Caco-2 (cell line): ENCODE data around the gene POLH. TPM values are rescaled to one million over a fixed set of nuclear protein-coding genes. Genes with fewer than 3 reads are reported as not detected.
"Not testable (repeated sequence)": the region's sequence is repeated elsewhere in the genome, so short reads cannot be mapped to it uniquely, and the experiment has no call there.

Experiments used
- BruUV-seq: library from RNA; stranded (reverse); fragments of 400-500 nt; replicated peaks from 2 replicates; lab custom pipeline; 2021; lab: Mats Ljungman, UMichigan
- CTCF ChIA-PET: fragments of 300-600 bp; sonication (Branson Sonifier 250); formaldehyde crosslinking; loops from one replicate; lab custom pipeline; 2022; ENCODE audit warnings: antibody characterized with exemption; lab: Charles Lee
- POLR2A ChIA-PET: fragments of 300-600 bp; sonication (Branson Sonifier 250); formaldehyde crosslinking; loops from one replicate; lab custom pipeline; 2022; ENCODE audit warnings: antibody characterized with exemption; lab: Charles Lee
- DNase-seq, 2 experiments: peaks; one replicate each; pipeline versions ENCODE4 v3.0.0 to v3.0.0-alpha.2; 2020 to 2022
- H3K27me3 ChIP-seq: replicated peaks from 2 replicates; pipeline ENCODE4 v1.6.0; 2011; ENCODE audit warnings: low read length; ENCODE audit not compliant: control insufficient read depth, insufficient read depth
- H3K36me3 ChIP-seq: 2 replicates; pipeline ENCODE4 v1.5.1; 2011; ENCODE audit warnings: low read length; ENCODE audit not compliant: control insufficient read depth, insufficient read depth
- H3K4me1 ChIP-seq: fragments of 250-450 bp; sonication (Bioruptor Pico); 2 replicates; pipeline ENCODE4 v1.5.1; 2020; ENCODE audit warnings: mild to moderate bottlenecking
- H3K4me3 ChIP-seq: 2 replicates; pipeline ENCODE4 v1.5.1; 2011; ENCODE audit warnings: low read depth, mild to moderate bottlenecking, control low read depth, low read length
- H3K9me3 ChIP-seq: fragments of 250-450 bp; sonication (Bioruptor Pico); 2 replicates; pipeline ENCODE4 v1.5.1; 2020; ENCODE audit warnings: mild to moderate bottlenecking, moderate library complexity
- H3K27ac Mint-ChIP-seq: one replicate; pipeline ENCODE4 v1.8.0; 2022; ENCODE audit warnings: mixed read lengths; ENCODE audit not compliant: unreplicated experiment
- H3K27me3 Mint-ChIP-seq: one replicate; pipeline ENCODE4 v1.8.0; 2022; ENCODE audit warnings: mixed read lengths; ENCODE audit not compliant: insufficient read depth, unreplicated experiment
- H3K36me3 Mint-ChIP-seq: one replicate; pipeline ENCODE4 v1.8.0; 2022; ENCODE audit warnings: mild to moderate bottlenecking, mixed read lengths; ENCODE audit not compliant: insufficient read depth, unreplicated experiment
- H3K4me1 Mint-ChIP-seq: one replicate; pipeline ENCODE4 v1.8.0; 2022; ENCODE audit warnings: low read depth, mixed read lengths; ENCODE audit not compliant: unreplicated experiment
- H3K4me3 Mint-ChIP-seq: one replicate; pipeline ENCODE4 v1.8.0; 2022; ENCODE audit warnings: mild to moderate bottlenecking, moderate library complexity, mixed read lengths; ENCODE audit not compliant: unreplicated experiment
- H3K9me3 Mint-ChIP-seq: one replicate; pipeline ENCODE4 v1.8.0; 2022; ENCODE audit warnings: mixed read lengths; ENCODE audit not compliant: unreplicated experiment
- intact Hi-C: fragments of 100-400 bp; cut with micrococcal nuclease; formaldehyde crosslinking; loops from one replicate; pipeline ENCODE4 v1.10.0; 2022; ENCODE audit not compliant: unreplicated experiment
- total RNA-seq: library from RNA; stranded (reverse); gene quantifications from 2 replicates; pipeline ENCODE4 v1.2.3, GENCODE V29; 2022
- TF ChIP-seq, protein P1 (sequence below), 2 experiments: fragments of 200-600 bp in 1 of 2; IDR thresholded peaks; 1 replicate in 1 of 2; 2 replicates in 1 of 2; pipeline versions ENCODE4 v1.5.1 to v1.8.0; 2011 to 2022; ENCODE audit warnings: antibody characterized with exemption in 1 of 2, control low read depth in 1 of 2, inconsistent platforms in 1 of 2, low read depth in 1 of 2, low read length in 1 of 2, mild to moderate bottlenecking in 1 of 2, moderate library complexity in 1 of 2; ENCODE audit not compliant: insufficient read depth in 1 of 2, severe bottlenecking in 1 of 2, unreplicated experiment in 1 of 2

POLH gene
- total RNA-seq, 1 experiment from 2014 or later = 14.2 TPM

DNA sequence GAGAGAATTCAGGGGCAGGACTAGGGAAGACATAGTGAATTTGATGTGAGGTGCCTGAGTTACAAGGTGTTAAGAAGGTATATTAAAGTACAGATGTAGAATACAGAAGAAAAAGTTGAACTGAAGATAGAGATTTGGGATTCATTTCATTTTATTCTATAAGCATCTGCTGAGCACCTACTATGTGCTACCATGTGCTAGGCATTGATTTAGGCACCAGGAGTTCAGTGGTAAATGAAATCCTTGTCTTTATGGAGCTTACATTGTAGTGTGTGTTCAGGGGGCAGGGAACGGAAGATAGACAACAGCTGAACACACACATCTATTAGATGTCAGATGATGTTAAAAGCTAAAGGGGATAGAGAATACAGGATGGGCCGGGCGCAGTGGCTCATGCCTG, 71.6 kb downstream of the POLH start:
- CTCF ChIA-PET = no interaction called here
- Histone ChIP-seq H3K27me3 (no peaks in the 10 kb centered on the region), H3K9me3 (no peaks in the 10 kb centered on the region), H3K36me3 (no peaks in the 10 kb centered on the region), H3K4me3 (no peak overlapping the region), H3K4me1 (no peaks in the 10 kb centered on the region)
- peaks cover 5% of the 10 kb centered on the region for H3K4me1 Mint-ChIP-seq
- DNase-seq = no peak
- H3K27ac Mint-ChIP-seq = no peak overlapping the region
- BruUV-seq = no TSS peak
- no peaks in the 10 kb centered on the region for H3K27me3 Mint-ChIP-seq
- POLR2A ChIA-PET = no interaction called here
- intact Hi-C loops = no loop called here
- H3K9me3 Mint-ChIP-seq = no peaks in the 10 kb centered on the region
- H3K36me3 Mint-ChIP-seq = peaks cover 6% of the 10 kb centered on the region
- no peak overlapping the region for H3K4me3 Mint-ChIP-seq
- TF ChIP-seq, protein P1, sequence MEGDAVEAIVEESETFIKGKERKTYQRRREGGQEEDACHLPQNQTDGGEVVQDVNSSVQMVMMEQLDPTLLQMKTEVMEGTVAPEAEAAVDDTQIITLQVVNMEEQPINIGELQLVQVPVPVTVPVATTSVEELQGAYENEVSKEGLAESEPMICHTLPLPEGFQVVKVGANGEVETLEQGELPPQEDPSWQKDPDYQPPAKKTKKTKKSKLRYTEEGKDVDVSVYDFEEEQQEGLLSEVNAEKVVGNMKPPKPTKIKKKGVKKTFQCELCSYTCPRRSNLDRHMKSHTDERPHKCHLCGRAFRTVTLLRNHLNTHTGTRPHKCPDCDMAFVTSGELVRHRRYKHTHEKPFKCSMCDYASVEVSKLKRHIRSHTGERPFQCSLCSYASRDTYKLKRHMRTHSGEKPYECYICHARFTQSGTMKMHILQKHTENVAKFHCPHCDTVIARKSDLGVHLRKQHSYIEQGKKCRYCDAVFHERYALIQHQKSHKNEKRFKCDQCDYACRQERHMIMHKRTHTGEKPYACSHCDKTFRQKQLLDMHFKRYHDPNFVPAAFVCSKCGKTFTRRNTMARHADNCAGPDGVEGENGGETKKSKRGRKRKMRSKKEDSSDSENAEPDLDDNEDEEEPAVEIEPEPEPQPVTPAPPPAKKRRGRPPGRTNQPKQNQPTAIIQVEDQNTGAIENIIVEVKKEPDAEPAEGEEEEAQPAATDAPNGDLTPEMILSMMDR (IDR thresholded peaks at IDR 0.05; ENCODE audit: insufficient read depth in 1 of 2, low read depth in 1 of 2, low read length in 1 of 2, severe bottlenecking in 1 of 2, unreplicated experiment in 1 of 2) = no peak

DNA sequence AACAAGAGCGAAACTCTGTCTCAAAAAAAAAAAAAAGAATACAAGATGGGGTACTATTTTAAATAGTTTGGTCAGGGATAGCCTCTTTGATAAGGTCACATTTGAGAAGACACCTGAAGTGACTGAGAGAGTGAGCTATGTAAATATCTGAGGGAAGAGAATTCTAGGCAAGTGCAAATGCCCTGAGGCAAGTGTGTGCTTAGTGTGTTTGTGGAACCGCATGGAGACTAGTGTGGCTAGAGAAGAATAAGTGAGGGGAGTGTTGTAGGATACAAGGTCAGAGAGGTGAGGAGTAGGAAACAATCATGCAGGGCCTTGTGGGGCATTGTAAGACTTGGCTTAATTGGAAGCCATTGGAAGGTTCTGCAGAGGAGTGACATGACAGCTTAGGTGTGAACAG, 72.3 kb downstream of the POLH start:
- BruUV-seq = no TSS peak
- Mint-ChIP-seq H3K27ac (no peak overlapping the region), H3K9me3 (no peaks in the 10 kb centered on the region), H3K4me3 (no peak overlapping the region), H3K4me1 (no peaks in the 10 kb centered on the region), H3K36me3 (peaks cover under 1% of the 10 kb centered on the region), H3K27me3 (no peaks in the 10 kb centered on the region)
- POLR2A ChIA-PET = no interaction called here
- CTCF ChIA-PET = no interaction called here
- Histone ChIP-seq H3K4me1 (no peaks in the 10 kb centered on the region), H3K9me3 (no peaks in the 10 kb centered on the region), H3K27me3 (no peaks in the 10 kb centered on the region), H3K4me3 (no peak overlapping the region), H3K36me3 (no peaks in the 10 kb centered on the region)
- TF ChIP-seq, protein P1 (IDR thresholded peaks at IDR 0.05; ENCODE audit: insufficient read depth in 1 of 2, low read depth in 1 of 2, low read length in 1 of 2, severe bottlenecking in 1 of 2, unreplicated experiment in 1 of 2) = no peak
- intact Hi-C loops = no loop called here
- no peak for DNase-seq

DNA sequence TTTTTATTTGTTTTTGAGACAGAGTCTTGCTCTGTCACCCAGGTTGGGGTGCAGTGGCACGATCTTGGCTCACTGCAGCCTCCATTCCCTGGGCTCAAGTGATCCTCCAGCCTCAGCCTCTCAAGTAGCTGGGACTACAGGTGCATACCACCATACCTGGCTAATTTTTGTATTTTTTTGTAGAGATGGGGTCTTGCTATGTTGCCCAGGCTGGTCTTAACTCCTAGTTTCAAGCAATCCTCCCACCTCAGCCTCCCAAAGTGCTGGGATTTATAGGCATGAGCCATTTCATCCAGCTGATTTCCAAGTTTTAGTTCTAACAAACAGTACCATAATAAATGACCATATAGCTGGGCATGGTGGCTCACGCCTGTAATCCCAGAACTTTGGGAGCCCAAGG, 76.8 kb downstream of the POLH start:
- CTCF ChIA-PET, H3K27ac Mint-ChIP-seq, H3K36me3 ChIP-seq, H3K9me3 Mint-ChIP-seq, H3K4me3 ChIP-seq, BruUV-seq, DNase-seq, H3K36me3 Mint-ChIP-seq, POLR2A ChIA-PET, H3K27me3 Mint-ChIP-seq, intact Hi-C loops, H3K4me3 Mint-ChIP-seq, H3K27me3 ChIP-seq, H3K4me1 Mint-ChIP-seq, H3K9me3 ChIP-seq, H3K4me1 ChIP-seq: not testable (repeated sequence)
